Muscle layer of duodenum (tissue), 2 donors: ENCODE results near the gene UBE2V1.

Source experiments
- H3K27ac ChIP-seq: one replicate; pipeline ENCODE4 v1.7.0; 2013; ENCODE audit warnings: mild to moderate bottlenecking, low read length
- H3K27me3 ChIP-seq: one replicate; pipeline ENCODE4 v1.7.0; 2013; ENCODE audit warnings: low read depth, mild to moderate bottlenecking, control low read depth, low read length
- H3K36me3 ChIP-seq, 2 donors: one replicate each; pipeline ENCODE4 v1.7.0; 2013; ENCODE audit warnings: low read length in 2 of 2, control low read depth in 1 of 2, mild to moderate bottlenecking in 1 of 2; ENCODE audit not compliant: insufficient read depth in 2 of 2, control insufficient read depth in 1 of 2
- H3K4me1 ChIP-seq, 2 donors: one replicate each; pipeline ENCODE4 v1.7.0; 2013; ENCODE audit warnings: low read length in 2 of 2, mild to moderate bottlenecking in 2 of 2, control low read depth in 1 of 2, moderate library complexity in 1 of 2; ENCODE audit not compliant: insufficient read depth in 2 of 2, control insufficient read depth in 1 of 2
- H3K4me3 ChIP-seq, 2 donors: one replicate each; pipeline ENCODE4 v1.7.0; 2013; ENCODE audit warnings: low read length in 2 of 2, low read depth in 1 of 2, mild to moderate bottlenecking in 1 of 2
- H3K9me3 ChIP-seq, 2 donors: one replicate each; pipeline ENCODE4 v1.7.0; 2013; ENCODE audit warnings: low read length in 2 of 2, control low read depth in 1 of 2, mild to moderate bottlenecking in 1 of 2; ENCODE audit not compliant: control insufficient read depth in 1 of 2
- donor health status: healthy.

UBE2V1 gene

DNA sequence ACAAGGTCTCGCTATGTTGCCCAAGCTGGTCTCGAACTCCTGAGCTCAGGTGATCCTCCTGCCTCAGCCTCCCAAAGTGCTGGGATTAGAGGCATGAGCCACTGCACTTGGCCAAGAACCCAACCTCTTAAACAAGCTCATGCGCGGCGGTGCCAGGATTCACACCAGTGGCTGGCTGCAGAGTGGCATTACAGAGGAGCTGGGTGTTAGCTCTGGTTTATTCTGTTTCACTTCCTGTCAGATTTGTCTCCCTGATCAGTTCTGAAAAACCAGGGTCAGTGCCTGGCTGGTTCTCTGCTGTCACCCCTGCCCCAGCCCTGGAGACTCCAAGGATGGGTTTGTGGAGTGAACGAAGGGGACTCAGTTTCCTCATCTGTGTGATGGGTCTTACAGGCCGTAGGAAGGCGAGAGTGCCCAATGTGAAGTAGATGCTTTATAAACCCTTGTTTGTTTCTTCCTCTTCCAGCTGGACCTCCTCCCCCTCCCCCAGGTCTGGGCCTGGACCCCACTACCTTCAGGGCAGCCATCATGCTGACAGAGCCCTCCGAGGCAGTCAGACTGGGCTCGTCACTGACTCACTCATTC, 63.4 kb downstream of the UBE2V1 start:
- H3K36me3 ChIP-seq: no peaks in the 10 kb centered on the region
- H3K9me3 ChIP-seq: no peaks in the 10 kb centered on the region
- H3K27ac ChIP-seq: no peak overlapping the region
- no peaks in the 10 kb centered on the region for H3K27me3 ChIP-seq
- no peaks in the 10 kb centered on the region for H3K4me1 ChIP-seq
- no peak overlapping the region for H3K4me3 ChIP-seq

DNA sequence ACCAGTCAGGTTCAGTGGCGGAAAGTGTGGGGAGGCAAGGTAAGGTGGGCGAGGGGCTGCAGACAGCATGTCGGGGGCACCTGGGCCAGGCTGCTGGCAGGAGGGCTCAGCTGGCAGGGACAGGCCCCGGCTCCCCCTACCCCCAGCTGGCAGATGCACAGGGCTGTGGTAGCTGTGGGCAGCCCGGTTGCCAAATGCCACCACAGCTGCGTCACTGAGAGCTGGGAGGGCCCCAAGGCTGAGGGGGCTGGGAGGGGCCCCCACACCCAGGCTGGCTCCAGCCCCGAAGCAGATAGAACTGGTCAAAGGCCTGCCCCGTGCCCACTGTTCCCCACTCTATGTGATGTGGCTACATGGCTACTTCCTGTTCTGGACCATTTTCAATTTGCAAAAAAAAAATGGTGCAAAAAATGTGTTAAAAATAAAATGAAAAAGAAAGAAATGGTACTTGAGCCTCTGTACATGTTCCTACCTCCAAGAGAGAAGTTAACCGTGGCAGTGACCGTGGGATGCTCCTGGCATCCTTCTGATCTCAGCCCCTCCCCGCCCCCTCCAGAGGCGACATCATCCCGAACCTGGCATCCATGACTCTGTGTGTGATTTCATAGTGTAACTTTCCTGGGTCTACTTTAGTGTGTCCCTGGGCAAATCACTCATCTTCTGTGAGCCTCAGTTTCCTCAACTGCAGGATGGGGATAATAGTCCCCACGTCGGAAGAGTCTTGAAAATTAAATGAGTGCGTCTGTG, 64.4 kb downstream of the UBE2V1 start:
- Histone ChIP-seq H3K9me3 (no peaks in the 10 kb centered on the region), H3K27ac (peak overlapping the region; percentile 27), H3K4me3 (no peak overlapping the region), H3K36me3 (no peaks in the 10 kb centered on the region), H3K27me3 (no peaks in the 10 kb centered on the region), H3K4me1 (no peaks in the 10 kb centered on the region)

- Histone ChIP-seq H3K4me3 (no peak overlapping the region), H3K27ac (no peak overlapping the region), H3K36me3 (no peaks in the 10 kb centered on the region), H3K9me3 (no peaks in the 10 kb centered on the region), H3K4me1 (no peaks in the 10 kb centered on the region), H3K27me3 (no peaks in the 10 kb centered on the region)
These were observed 68.5 kb downstream of the UBE2V1 start for GRCh38 chr20:50044353-50044960.

- H3K4me3 ChIP-seq: no peak overlapping the region
- no peaks in the 10 kb centered on the region for H3K36me3 ChIP-seq
- H3K4me1 ChIP-seq: no peaks in the 10 kb centered on the region
- H3K27me3 ChIP-seq: no peaks in the 10 kb centered on the region
- H3K27ac ChIP-seq: no peak overlapping the region
- H3K9me3 ChIP-seq: no peaks in the 10 kb centered on the region
These were observed 69.2 kb downstream of the UBE2V1 start for GRCh38 chr20:50043573-50044352.

DNA sequence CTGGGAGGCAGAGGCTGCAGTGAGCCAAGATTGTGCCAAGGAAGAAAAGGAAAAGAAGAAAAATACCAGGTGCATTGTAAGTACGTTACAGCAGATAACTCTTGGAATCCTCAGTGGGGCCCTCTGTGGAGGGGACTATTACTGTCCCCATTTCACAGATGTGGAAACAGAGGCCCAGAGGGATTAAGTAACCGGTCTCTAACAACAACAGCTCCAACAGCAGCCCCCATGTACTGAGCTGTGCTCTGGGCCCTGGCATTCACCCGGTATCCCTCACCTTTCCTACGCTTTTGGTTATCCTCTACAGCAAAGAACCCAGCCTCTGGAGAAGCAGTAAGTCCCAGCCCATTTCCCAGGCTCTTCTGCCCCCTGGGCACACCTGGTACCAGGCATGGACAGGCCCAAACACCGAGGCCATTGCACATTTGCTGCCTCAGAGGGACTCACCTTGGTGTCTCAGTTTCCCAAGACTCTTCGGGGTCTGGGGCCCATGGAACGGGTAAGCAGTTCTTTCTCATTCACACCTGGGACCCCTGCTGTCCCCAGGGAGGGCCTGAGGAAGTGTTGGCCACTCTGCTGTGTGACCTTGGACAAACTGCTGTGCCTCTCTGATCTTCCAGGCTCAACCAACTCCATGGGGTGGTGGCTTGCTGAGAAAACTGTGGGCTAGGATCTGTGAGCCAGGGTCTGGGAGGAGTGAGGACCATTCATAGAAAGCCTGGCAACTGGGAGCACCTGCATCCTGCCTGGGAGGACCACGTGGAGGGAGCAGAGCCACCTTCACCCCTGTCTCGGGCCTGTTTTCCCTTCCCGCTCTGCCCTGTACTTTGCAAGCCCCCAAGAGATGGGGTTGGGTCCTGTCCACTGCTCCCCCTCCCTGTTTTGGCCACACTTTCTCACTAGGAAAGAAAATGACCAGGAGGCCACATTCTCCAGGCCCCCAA, 70.3 kb downstream of the UBE2V1 start:
- no peak overlapping the region for H3K27ac ChIP-seq
- H3K4me3 ChIP-seq: no peak overlapping the region
- no peaks in the 10 kb centered on the region for H3K4me1 ChIP-seq
- no peaks in the 10 kb centered on the region for H3K9me3 ChIP-seq
- no peaks in the 10 kb centered on the region for H3K27me3 ChIP-seq
- H3K36me3 ChIP-seq: no peaks in the 10 kb centered on the region

- H3K4me1 ChIP-seq: no peaks in the 10 kb centered on the region
- no peaks in the 10 kb centered on the region for H3K9me3 ChIP-seq
- H3K27me3 ChIP-seq: no peaks in the 10 kb centered on the region
- H3K36me3 ChIP-seq: no peaks in the 10 kb centered on the region
- H3K27ac ChIP-seq: no peak overlapping the region
- no peak overlapping the region for H3K4me3 ChIP-seq
These were observed 71.6 kb downstream of the UBE2V1 start for GRCh38 chr20:50041246-50041873.

DNA sequence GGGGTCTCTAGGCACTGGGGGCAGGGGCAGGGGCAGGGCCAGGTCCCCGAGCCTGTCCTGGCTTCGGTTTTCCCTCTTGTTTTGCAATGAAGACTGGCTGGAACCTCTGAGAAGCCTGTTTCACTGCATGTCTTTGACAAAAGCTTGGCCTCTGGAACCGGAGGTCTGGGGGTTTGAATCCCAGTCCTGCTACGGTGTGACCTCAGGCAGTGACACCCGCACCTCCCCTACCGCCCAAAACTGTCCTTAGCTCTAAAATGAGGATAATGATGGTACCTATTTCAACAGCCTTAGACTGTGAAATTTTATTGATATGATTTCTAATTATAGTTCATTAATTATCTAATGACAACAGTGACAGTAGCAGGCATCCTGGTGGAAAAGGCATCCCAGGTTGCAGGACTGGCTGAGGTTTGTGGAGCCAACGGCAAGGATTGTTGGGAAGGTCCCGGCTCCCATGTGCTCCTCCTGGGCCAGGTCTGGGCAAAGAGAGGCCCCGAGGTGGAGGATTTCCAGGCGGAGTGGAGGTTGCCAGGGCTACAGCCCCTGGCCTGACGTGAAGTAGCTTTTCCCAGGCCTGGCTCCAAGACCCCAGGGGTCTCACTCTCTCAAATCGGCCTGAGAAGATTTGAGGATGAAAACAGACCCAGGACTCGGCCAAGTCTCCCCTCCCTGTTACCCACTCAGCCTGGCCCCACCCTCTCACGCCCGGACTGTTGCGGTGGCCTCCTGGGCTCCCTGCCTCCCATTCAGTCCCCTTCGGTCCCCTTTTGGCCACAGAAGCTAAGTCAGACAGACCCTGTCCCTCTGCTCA, 72.3 kb downstream of the UBE2V1 start:
- Histone ChIP-seq H3K9me3 (no peaks in the 10 kb centered on the region), H3K27ac (no peak overlapping the region), H3K4me3 (no peak overlapping the region), H3K4me1 (no peaks in the 10 kb centered on the region), H3K36me3 (no peaks in the 10 kb centered on the region), H3K27me3 (no peaks in the 10 kb centered on the region)

DNA sequence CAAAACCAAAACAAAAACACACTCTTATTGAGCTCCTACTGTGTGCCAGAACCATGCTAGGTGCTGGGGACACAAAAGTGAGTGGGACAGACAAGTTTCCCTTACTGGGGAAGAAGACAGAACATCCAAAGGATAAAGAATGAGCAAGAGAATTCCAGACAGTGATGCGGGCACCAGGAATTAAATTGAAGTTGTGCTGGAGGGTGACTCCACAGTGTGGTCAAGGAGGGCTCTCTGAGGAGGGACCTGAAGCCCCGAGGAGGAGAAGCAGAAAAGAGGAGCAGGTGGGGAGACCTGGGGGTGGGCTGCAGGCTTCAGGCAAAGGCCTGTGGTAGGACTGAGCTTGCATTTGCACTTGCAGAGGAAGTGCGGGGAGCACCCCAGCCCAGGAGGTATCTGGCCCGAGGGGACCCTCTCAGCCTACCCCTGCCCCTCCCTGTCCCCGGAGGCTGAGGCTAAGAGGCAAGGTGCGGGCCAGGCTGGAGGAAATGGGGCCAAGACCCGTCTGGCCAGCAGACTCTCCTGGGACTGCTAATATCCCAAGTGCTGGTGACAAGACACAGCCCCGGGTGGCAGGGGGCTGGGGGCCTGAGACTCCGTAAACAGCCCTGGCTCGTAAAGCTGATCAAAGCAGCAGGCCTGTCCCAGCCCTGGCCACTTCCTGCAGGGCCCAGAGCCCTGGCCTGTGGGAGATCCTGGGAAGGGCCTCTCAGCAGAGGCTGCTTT, 73.1 kb downstream of the UBE2V1 start:
- Histone ChIP-seq H3K4me3 (no peak overlapping the region), H3K27ac (no peak overlapping the region), H3K4me1 (peaks cover 0 to 2% of the 10 kb centered on the region in 2 donors), H3K36me3 (no peaks in the 10 kb centered on the region), H3K27me3 (no peaks in the 10 kb centered on the region), H3K9me3 (no peaks in the 10 kb centered on the region)

- peaks cover 0 to 6% of the 10 kb centered on the region in 2 donors for H3K4me1 ChIP-seq
These were observed 74.4 kb downstream of the UBE2V1 start for GRCh38 chr20:50038574-50038991.

More at GRCh38 chr20:50038574-50038991, 74.4 kb downstream of the UBE2V1 start:
- Histone ChIP-seq H3K27ac (no peak overlapping the region), H3K27me3 (no peaks in the 10 kb centered on the region), H3K9me3 (no peaks in the 10 kb centered on the region), H3K36me3 (no peaks in the 10 kb centered on the region), H3K4me3 (no peak overlapping the region)
